Colonic mucosa (tissue), 4 donors: ENCODE data around the gene AGL. TPM values are rescaled to one million over a fixed set of nuclear protein-coding genes. Genes with fewer than 3 reads are reported as not detected.

ENCODE experiments used
- DNase-seq: peaks from one replicate; pipeline ENCODE4 v3.0.0-alpha.2; 2020
- H3K27ac ChIP-seq: fragments of 200-600 bp; one replicate; pipeline ENCODE4 v1.8.0; 2021
- H3K27me3 ChIP-seq: fragments of 200-600 bp; one replicate; pipeline ENCODE4 v1.8.0; 2021
- H3K36me3 ChIP-seq: fragments of 200-600 bp; one replicate; pipeline ENCODE4 v1.8.0; 2021
- H3K4me1 ChIP-seq: fragments of 200-600 bp; one replicate; pipeline ENCODE4 v1.8.0; 2021; ENCODE audit warnings: mild to moderate bottlenecking
- H3K4me3 ChIP-seq: fragments of 200-600 bp; one replicate; pipeline ENCODE4 v1.8.0; 2021
- H3K9ac ChIP-seq, 2 donors: one replicate each; pipeline ENCODE4 v1.7.0; 2013; ENCODE audit warnings: control low read depth in 2 of 2, low read depth in 2 of 2, low read length in 2 of 2
- H3K9me3 ChIP-seq: fragments of 200-600 bp; one replicate; pipeline ENCODE4 v1.8.0; 2021
- CTCF ChIP-seq: fragments of 200-600 bp; IDR thresholded peaks from one replicate; pipeline ENCODE4 v1.8.0; 2022; ENCODE audit warnings: antibody characterized with exemption, mild to moderate bottlenecking
- intact Hi-C: fragments of 100-400 bp; cut with DNase I; formaldehyde crosslinking; loops from one replicate; pipeline ENCODE4 v1.14.1; 2022
- total RNA-seq, 2 donors: library from RNA; stranded (reverse); fragmentation: NEBNext Ultra II Directional in 1 of 2; extraction: Animal tissue kit (Norgen Biotek cat#: 25700) in 1 of 2; gene quantifications; one replicate each; pipeline ENCODE4 v1.2.1, GENCODE V29; 2021
- donor health status: healthy.
- donor health status: DM: no; HTN: no; CAD: no.
- donor health status: DM: no; HTN: no; CAD: no.

The AGL gene
- total RNA-seq, 2 donors from 2014 or later, result 17.9 to 27.5 TPM

- TF ChIP-seq CTCF, result no peak
- no peak for DNase-seq
- Histone ChIP-seq H3K4me1 (peaks cover 6% of the 10 kb centered on the region), H3K9me3 (no peaks in the 10 kb centered on the region), H3K36me3 (no peaks in the 10 kb centered on the region), H3K27ac (no peak overlapping the region), H3K27me3 (no peaks in the 10 kb centered on the region), H3K4me3 (no peak overlapping the region), H3K9ac (no peak overlapping the region)
- intact Hi-C loops, result loop anchor here (10.0 kb wide), 1 partner anchor 70 kb away; a partner anchor contains a TSS
These were observed 114.6 kb downstream of the AGL start for GRCh38 chr1:99964806-99965205.

GRCh38 chr1:99965646-99966375 lies 115.7 kb downstream of the AGL start:
- Histone ChIP-seq H3K27ac (no peak overlapping the region), H3K36me3 (no peaks in the 10 kb centered on the region), H3K4me3 (no peak overlapping the region), H3K4me1 (peaks cover 6% of the 10 kb centered on the region), H3K9me3 (no peaks in the 10 kb centered on the region), H3K9ac (no peak overlapping the region), H3K27me3 (no peaks in the 10 kb centered on the region)
- no peak for TF ChIP-seq CTCF
- intact Hi-C loops, result loop anchor here (10.0 kb wide), 1 partner anchor 69 kb away; a partner anchor contains a TSS
- DNase-seq, result no peak

- Histone ChIP-seq H3K4me3 (no peak overlapping the region), H3K9ac (no peak overlapping the region), H3K27me3 (no peaks in the 10 kb centered on the region), H3K27ac (no peak overlapping the region), H3K9me3 (no peaks in the 10 kb centered on the region), H3K4me1 (peaks cover 11% of the 10 kb centered on the region), H3K36me3 (no peaks in the 10 kb centered on the region)
- intact Hi-C loops, result loop anchor here (10.0 kb wide), 1 partner anchor 67 kb away; a partner anchor contains a TSS
- TF ChIP-seq CTCF, result no peak
- no peak for DNase-seq
These were observed 118.1 kb downstream of the AGL start for GRCh38 chr1:99968214-99968613.

GRCh38 chr1:99969260-99969728 lies 119.1 kb downstream of the AGL start:
- peak overlapping the region; percentile 93 to 96 for H3K9ac ChIP-seq
- DNase-seq, result no peak
- H3K27ac ChIP-seq, result peak overlapping the region; percentile 96
- TF ChIP-seq CTCF, result no peak
- no peaks in the 10 kb centered on the region for H3K27me3 ChIP-seq
- intact Hi-C loops, result loop anchor here (10.0 kb wide), 1 partner anchor 66 kb away; a partner anchor contains a TSS
- peaks cover 11% of the 10 kb centered on the region for H3K4me1 ChIP-seq
- H3K36me3 ChIP-seq, result no peaks in the 10 kb centered on the region
- peak overlapping the region; percentile 92 for H3K4me3 ChIP-seq
- no peaks in the 10 kb centered on the region for H3K9me3 ChIP-seq

GRCh38 chr1:99969729-99970621 lies 119.8 kb downstream of the AGL start, which contains the start of gene SLC35A3:
SLC35A3 (plus strand) TSS chr1:99969996; CDS start chr1:99993555, 23,559 bp downstream.
- peak; percentile 87 for DNase-seq
- Histone ChIP-seq H3K4me1 (peaks cover 11% of the 10 kb centered on the region), H3K27ac (peak within 1 kb of the TSS; percentile 96), H3K36me3 (no peaks in the 10 kb centered on the region), H3K9ac (peak within 1 kb of the TSS; percentile 93 to 96), H3K27me3 (no peaks in the 10 kb centered on the region), H3K4me3 (peak within 1 kb of the TSS; percentile 92), H3K9me3 (no peaks in the 10 kb centered on the region)
- intact Hi-C loops, result loop anchor here (10.0 kb wide), 1 partner anchor 65 kb away; a partner anchor contains a TSS
- no peak for TF ChIP-seq CTCF
